CD8-positive, alpha-beta memory T cell (primary cell): ENCODE results near the gene CELA2A. TPM values are rescaled to one million over a fixed set of nuclear protein-coding genes. Genes with fewer than 3 reads are reported as not detected.
"Not testable (repeated sequence)": the region's sequence is repeated elsewhere in the genome, so short reads cannot be mapped to it uniquely, and the experiment has no call there.

Experiments used
- CTCF ChIA-PET: fragments of 350-600 bp; sonication (Branson Sonifier 250); formaldehyde crosslinking; loops from one replicate; lab custom pipeline; 2021; ENCODE audit warnings: antibody characterized with exemption; lab: Charles Lee
- POLR2A ChIA-PET: fragments of 350-600 bp; sonication (Branson Sonifier 250); formaldehyde crosslinking; loops from one replicate; lab custom pipeline; 2021; ENCODE audit warnings: antibody characterized with exemption; lab: Charles Lee
- DNase-seq, 5 donors: peaks; one replicate each; pipeline versions ENCODE4 v3.0.0 to v3.0.0-alpha.2; 2020 to 2022; ENCODE audit warnings: mixed read lengths in 1 of 5
- H3K27ac ChIP-seq: one replicate; pipeline ENCODE4 v1.7.0; 2013; ENCODE audit warnings: low read depth, mild to moderate bottlenecking, low read length, moderate library complexity
- H3K27me3 ChIP-seq: 2 replicates; pipeline ENCODE4 v1.7.0; 2013; ENCODE audit warnings: low read length, mild to moderate bottlenecking; ENCODE audit not compliant: insufficient read depth, poor library complexity, severe bottlenecking
- H3K36me3 ChIP-seq: 2 replicates; pipeline ENCODE4 v1.7.0; 2013; ENCODE audit warnings: mild to moderate bottlenecking, low read length, moderate library complexity; ENCODE audit not compliant: insufficient read depth
- H3K4me1 ChIP-seq: 2 replicates; pipeline ENCODE4 v1.7.0; 2013; ENCODE audit warnings: mild to moderate bottlenecking, low read length, moderate library complexity; ENCODE audit not compliant: insufficient read depth
- H3K4me3 ChIP-seq: 2 replicates; pipeline ENCODE4 v1.7.0; 2013; ENCODE audit warnings: mild to moderate bottlenecking, low read length
- H3K9me3 ChIP-seq: 2 replicates; pipeline ENCODE4 v1.7.0; 2013; ENCODE audit warnings: mild to moderate bottlenecking, low read length
- H3K27ac Mint-ChIP-seq, 8 donors: one replicate each; pipeline ENCODE4 v1.8.0; 2020 to 2021; ENCODE audit warnings: mixed read lengths in 8 of 8, mild to moderate bottlenecking in 6 of 8, inconsistent platforms in 3 of 8, moderate library complexity in 3 of 8
- H3K27me3 Mint-ChIP-seq, 2 donors: one replicate each; pipeline ENCODE4 v1.8.0; 2020 to 2021; ENCODE audit warnings: mixed read lengths in 2 of 2, mild to moderate bottlenecking in 1 of 2, moderate library complexity in 1 of 2
- H3K36me3 Mint-ChIP-seq, 3 donors: one replicate each; pipeline ENCODE4 v1.8.0; 2020 to 2021; ENCODE audit warnings: mixed read lengths in 3 of 3, inconsistent platforms in 1 of 3, mild to moderate bottlenecking in 1 of 3
- H3K4me1 Mint-ChIP-seq, 3 donors: one replicate each; pipeline ENCODE4 v1.8.0; 2020 to 2021; ENCODE audit warnings: mixed read lengths in 3 of 3, inconsistent platforms in 1 of 3, mild to moderate bottlenecking in 1 of 3
- H3K4me3 Mint-ChIP-seq, 7 donors: one replicate each; pipeline ENCODE4 v1.8.0; 2020 to 2021; ENCODE audit warnings: mixed read lengths in 7 of 7, mild to moderate bottlenecking in 6 of 7, moderate library complexity in 4 of 7, inconsistent platforms in 2 of 7
- H3K9me3 Mint-ChIP-seq, 5 donors: one replicate each; pipeline ENCODE4 v1.8.0; 2020 to 2022; ENCODE audit warnings: mixed read lengths in 5 of 5, mild to moderate bottlenecking in 3 of 5, moderate library complexity in 2 of 5, inconsistent platforms in 1 of 5
- polyA plus RNA-seq: library from polyadenylated mRNA; unstranded; fragments of 300-500 nt; fragmentation: Illumina TruSeq; gene quantifications from one replicate; pipeline ENCODE4 v1.2.3, GENCODE V29; 2021
- total RNA-seq, 2 experiments: library from RNA; stranded (reverse); gene quantifications; one replicate each; pipeline ENCODE4 v1.2.3, GENCODE V29; 2021

The CELA2A gene
- total and polyA plus RNA-seq, 3 experiments from 2014 or later = not detected

DNA sequence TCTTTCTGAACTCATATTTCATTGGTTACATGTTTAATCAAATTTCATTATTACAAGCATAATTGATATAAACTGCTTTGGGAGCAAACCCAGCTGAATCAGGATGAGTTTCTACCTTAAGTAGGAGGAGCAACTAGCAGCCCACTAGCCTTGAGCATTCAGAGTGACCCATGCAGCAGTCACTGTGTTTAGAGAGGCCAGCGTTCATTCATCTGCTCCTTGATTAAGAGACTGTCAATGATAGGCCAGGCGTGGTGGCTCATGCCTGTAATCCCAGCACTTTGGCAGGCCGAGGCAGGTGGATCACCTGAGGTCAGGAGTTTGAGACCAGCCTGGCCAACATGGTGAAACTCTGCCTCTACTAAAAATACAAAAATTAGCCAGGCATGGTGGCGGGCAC lies 1.9 kb downstream of the CELA2A start:
- H3K27me3 Mint-ChIP-seq, H3K36me3 ChIP-seq, H3K4me3 ChIP-seq, H3K4me1 Mint-ChIP-seq, H3K9me3 ChIP-seq, DNase-seq, CTCF ChIA-PET, H3K27ac ChIP-seq, H3K4me1 ChIP-seq, H3K27ac Mint-ChIP-seq, H3K36me3 Mint-ChIP-seq, H3K27me3 ChIP-seq, H3K4me3 Mint-ChIP-seq, H3K9me3 Mint-ChIP-seq: not testable (repeated sequence)
- POLR2A ChIA-PET = interaction anchor here (0.7 kb wide), 1 partner anchor 440 kb away, joined by 5 read pairs; no protein-coding TSS in a partner anchor

GRCh38 chr1:15459771-15460707 lies 3.5 kb downstream of the CELA2A start:
- Histone ChIP-seq H3K4me3 (no peak overlapping the region), H3K27me3 (no peaks in the 10 kb centered on the region), H3K27ac (no peak overlapping the region), H3K9me3 (no peaks in the 10 kb centered on the region), H3K36me3 (no peaks in the 10 kb centered on the region), H3K4me1 (no peaks in the 10 kb centered on the region)
- no peaks in the 10 kb centered on the region for H3K36me3 Mint-ChIP-seq
- POLR2A ChIA-PET = no interaction called here
- no peak for DNase-seq
- no peaks in the 10 kb centered on the region for H3K4me1 Mint-ChIP-seq
- no peaks in the 10 kb centered on the region for H3K9me3 Mint-ChIP-seq
- CTCF ChIA-PET = no interaction called here
- peaks cover 11 to 12% of the 10 kb centered on the region in 2 donors for H3K27me3 Mint-ChIP-seq
- H3K4me3 Mint-ChIP-seq = no peak overlapping the region
- H3K27ac Mint-ChIP-seq = no peak overlapping the region

GRCh38 chr1:15460708-15461095 lies 4.2 kb downstream of the CELA2A start:
- POLR2A ChIA-PET = no interaction called here
- CTCF ChIA-PET = interaction anchor here (1.4 kb wide), 1 partner anchor 10 kb away, joined by 4 read pairs; no protein-coding TSS in a partner anchor

DNA sequence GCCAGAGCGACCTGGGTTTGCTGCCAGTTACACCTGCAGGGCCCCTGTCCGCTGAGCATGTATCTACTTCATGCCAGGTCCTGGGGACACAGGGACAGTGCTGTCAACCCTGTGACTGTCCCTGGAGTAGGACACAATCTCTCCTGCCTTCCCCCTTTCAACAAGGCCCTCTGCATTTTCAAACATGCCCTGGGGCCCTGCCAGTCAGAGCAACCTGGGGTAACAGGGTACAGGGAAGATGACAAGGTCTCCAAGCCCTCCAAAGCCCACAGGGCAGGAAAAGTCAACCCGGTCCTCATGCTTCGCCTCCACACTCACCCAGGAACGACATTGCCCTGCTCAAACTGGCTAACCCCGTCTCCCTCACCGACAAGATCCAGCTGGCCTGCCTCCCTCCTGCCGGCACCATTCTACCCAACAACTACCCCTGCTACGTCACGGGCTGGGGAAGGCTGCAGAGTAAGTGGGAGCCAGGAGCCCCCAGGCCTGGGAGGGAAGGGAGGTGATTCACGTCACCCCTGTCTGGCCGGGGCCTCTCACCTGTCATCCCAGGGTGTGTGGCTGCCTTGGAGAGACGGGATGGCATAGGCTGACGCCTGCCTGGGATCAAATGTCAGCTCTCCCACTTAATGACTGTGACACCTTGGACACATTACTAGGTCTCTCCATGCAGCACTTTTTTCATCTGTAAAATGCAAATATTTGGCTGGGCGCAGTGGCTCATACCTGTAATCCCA lies 6.7 kb downstream of the CELA2A start:
- Mint-ChIP-seq H3K27me3 (peaks cover 10 to 15% of the 10 kb centered on the region in 2 donors), H3K27ac (peak overlapping the region in 1 of 8 donors; percentile 57)
- H3K4me3 Mint-ChIP-seq, H3K9me3 Mint-ChIP-seq, H3K4me3 ChIP-seq, H3K9me3 ChIP-seq, H3K36me3 ChIP-seq, POLR2A ChIA-PET, H3K27ac ChIP-seq, H3K4me1 ChIP-seq, H3K4me1 Mint-ChIP-seq, CTCF ChIA-PET, H3K27me3 ChIP-seq, DNase-seq, H3K36me3 Mint-ChIP-seq: not testable (repeated sequence)

More at GRCh38 chr1:15460708-15461095, 4.2 kb downstream of the CELA2A start:
- Histone ChIP-seq H3K4me1 (no peaks in the 10 kb centered on the region), H3K36me3 (no peaks in the 10 kb centered on the region), H3K27ac (no peak overlapping the region), H3K9me3 (no peaks in the 10 kb centered on the region), H3K27me3 (no peaks in the 10 kb centered on the region), H3K4me3 (no peak overlapping the region)
- Mint-ChIP-seq H3K4me1 (no peaks in the 10 kb centered on the region), H3K36me3 (no peaks in the 10 kb centered on the region), H3K9me3 (no peaks in the 10 kb centered on the region), H3K4me3 (no peak overlapping the region), H3K27ac (no peak overlapping the region), H3K27me3 (peaks cover 11 to 15% of the 10 kb centered on the region in 2 donors)
- DNase-seq = no peak

DNA sequence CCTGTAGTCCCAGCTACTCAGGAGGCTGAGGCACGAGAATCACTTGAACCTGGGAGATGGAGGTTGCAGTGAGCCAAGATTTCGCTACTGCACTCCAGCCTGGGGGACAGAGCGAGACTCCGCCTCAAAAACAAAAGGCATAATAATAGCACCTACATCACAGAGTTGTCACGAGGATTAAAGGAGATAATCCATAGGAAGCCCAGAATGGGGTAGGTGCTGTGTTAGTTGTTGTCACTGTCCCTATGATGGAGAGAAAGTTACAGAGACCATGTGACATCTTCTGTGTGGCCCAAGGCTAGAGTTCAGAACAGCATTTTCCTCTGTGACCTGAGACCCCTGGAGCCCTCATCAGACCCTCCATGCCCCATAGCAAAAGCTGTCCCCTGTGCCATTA lies 7.4 kb downstream of the CELA2A start:
- H3K4me3 ChIP-seq, H3K4me3 Mint-ChIP-seq, H3K9me3 Mint-ChIP-seq, H3K27ac ChIP-seq, DNase-seq, H3K4me1 Mint-ChIP-seq, H3K27ac Mint-ChIP-seq, H3K36me3 ChIP-seq, H3K27me3 ChIP-seq, H3K36me3 Mint-ChIP-seq, POLR2A ChIA-PET, H3K4me1 ChIP-seq, CTCF ChIA-PET, H3K9me3 ChIP-seq: not testable (repeated sequence)
- H3K27me3 Mint-ChIP-seq = peaks cover 13 to 15% of the 10 kb centered on the region in 2 donors

DNA sequence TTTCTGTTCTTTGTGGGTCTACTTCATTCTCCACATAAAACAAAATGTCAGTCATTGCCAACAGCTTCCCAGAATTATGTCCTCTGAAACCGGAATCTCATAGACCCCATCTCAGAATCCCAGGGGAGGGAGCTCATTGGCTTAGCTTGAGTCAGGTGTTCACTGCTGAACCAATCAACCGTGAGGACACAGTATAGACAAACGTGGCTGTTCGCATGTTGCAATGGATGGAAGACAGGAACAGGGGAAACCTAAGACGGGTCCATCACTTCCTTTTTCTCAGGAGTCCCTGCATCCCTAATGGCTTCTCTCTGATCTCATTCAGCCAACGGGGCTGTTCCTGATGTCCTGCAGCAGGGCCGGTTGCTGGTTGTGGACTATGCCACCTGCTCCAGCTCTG lies 9.1 kb downstream of the CELA2A start:
- CTCF ChIA-PET = no interaction called here

DNA sequence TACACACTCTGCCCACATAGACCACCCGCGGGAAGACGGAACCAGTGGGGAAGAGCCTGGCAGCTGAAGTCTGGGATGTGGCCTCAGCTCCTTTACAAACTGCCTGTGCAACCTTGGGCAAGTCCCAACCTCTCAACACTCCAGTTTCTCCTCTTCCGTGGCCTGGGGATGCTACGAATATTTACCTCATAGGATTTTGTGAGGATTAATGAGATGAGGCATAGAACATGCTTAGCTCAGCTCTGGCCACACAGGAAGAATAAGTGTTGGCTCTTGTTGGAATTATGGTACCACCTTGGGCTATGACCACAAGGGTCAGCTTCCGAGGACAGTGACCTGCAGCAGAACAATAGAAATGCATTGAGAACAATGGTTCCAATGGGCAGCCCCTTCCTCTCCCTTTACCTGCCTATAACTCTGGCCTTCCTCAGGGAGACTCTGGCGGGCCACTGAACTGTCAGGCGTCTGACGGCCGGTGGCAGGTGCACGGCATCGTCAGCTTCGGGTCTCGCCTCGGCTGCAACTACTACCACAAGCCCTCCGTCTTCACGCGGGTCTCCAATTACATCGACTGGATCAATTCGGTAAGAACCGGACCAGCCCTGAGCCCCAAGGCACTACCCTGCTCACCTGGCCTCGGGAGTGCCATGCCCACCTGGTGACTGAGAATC lies 10.6 kb downstream of the CELA2A start:
- H3K27ac Mint-ChIP-seq = not testable (repeated sequence)

More for the DNA sequence above, 9.1 kb downstream of the CELA2A start:
- Mint-ChIP-seq H3K4me3 (no peak overlapping the region), H3K36me3 (no peaks in the 10 kb centered on the region), H3K27ac (no peak overlapping the region), H3K9me3 (no peaks in the 10 kb centered on the region), H3K27me3 (peaks cover 10% of the 10 kb centered on the region in 2 donors), H3K4me1 (no peaks in the 10 kb centered on the region)
- Histone ChIP-seq H3K4me3 (no peak overlapping the region), H3K9me3 (no peaks in the 10 kb centered on the region), H3K27ac (no peak overlapping the region), H3K4me1 (no peaks in the 10 kb centered on the region), H3K36me3 (no peaks in the 10 kb centered on the region), H3K27me3 (no peaks in the 10 kb centered on the region)
- POLR2A ChIA-PET = no interaction called here
- no peak for DNase-seq

More for the DNA sequence above, 10.6 kb downstream of the CELA2A start:
- H3K4me3 ChIP-seq, H3K9me3 Mint-ChIP-seq, H3K27me3 Mint-ChIP-seq, H3K27me3 ChIP-seq, POLR2A ChIA-PET, H3K36me3 ChIP-seq, H3K4me1 ChIP-seq, H3K4me1 Mint-ChIP-seq, H3K9me3 ChIP-seq, H3K36me3 Mint-ChIP-seq, DNase-seq, H3K27ac ChIP-seq, H3K4me3 Mint-ChIP-seq: not testable (repeated sequence)
- CTCF ChIA-PET = interaction anchor here (0.7 kb wide), 1 partner anchor 89 kb away, joined by 3 read pairs; no protein-coding TSS in a partner anchor
